Left ventricle myocardium inferior (tissue), 1 donor: ENCODE data around the gene ARHGAP26. TPM values are rescaled to one million over a fixed set of nuclear protein-coding genes. Genes with fewer than 3 reads are reported as not detected.
A peak's percentile ranks its signal among the peaks of the same experiment; 100 is the strongest.

Experiments
- DNase-seq: peaks from one replicate; pipeline ENCODE4 v3.0.0-alpha.2; 2020
- H3K27ac ChIP-seq: fragments of 200-600 bp; replicated peaks from 2 replicates; pipeline ENCODE4 v1.8.0; 2021
- H3K27me3 ChIP-seq: fragments of 200-600 bp; 2 replicates; pipeline ENCODE4 v1.8.0; 2021; ENCODE audit warnings: low read depth
- H3K36me3 ChIP-seq: fragments of 200-600 bp; 2 replicates; pipeline ENCODE4 v1.8.0; 2021
- H3K4me1 ChIP-seq: fragments of 200-600 bp; 2 replicates; pipeline ENCODE4 v1.8.0; 2021
- H3K4me3 ChIP-seq: fragments of 200-600 bp; 2 replicates; pipeline ENCODE4 v1.8.0; 2021; ENCODE audit warnings: mild to moderate bottlenecking, moderate library complexity
- H3K9me3 ChIP-seq: fragments of 200-600 bp; replicated peaks from 2 replicates; pipeline ENCODE4 v1.8.0; 2021
- CTCF ChIP-seq: fragments of 200-600 bp; IDR thresholded peaks from 2 replicates; pipeline ENCODE4 v1.8.0; 2021; ENCODE audit warnings: antibody characterized with exemption, mild to moderate bottlenecking, borderline replicate concordance
- intact Hi-C: fragments of 100-400 bp; cut with micrococcal nuclease; formaldehyde crosslinking; loops from one replicate; pipeline ENCODE4 v1.11.0; 2022
- total RNA-seq: library from RNA; stranded (reverse); fragmentation: NEBNext Ultra II Directional; extraction: Animal tissue kit (Norgen Biotek cat#: 25700); gene quantifications from one replicate; pipeline ENCODE4 v1.2.1, GENCODE V29; 2021
- donor health status: DM: no; HTN: yes; CAD: no; lungs with severe emphysema.

ARHGAP26 gene
- total RNA-seq, 1 donor from 2014 or later, result 35.7 TPM

- Histone ChIP-seq H3K9me3 (no peaks in the 10 kb centered on the region), H3K36me3 (peaks cover 20% of the 10 kb centered on the region), H3K4me3 (no peak overlapping the region), H3K4me1 (peaks cover 44% of the 10 kb centered on the region), H3K27ac (peak overlapping the region; percentile 73), H3K27me3 (no peaks in the 10 kb centered on the region)
- intact Hi-C loops, result no loop called here
- TF ChIP-seq CTCF, result no peak
- no peak for DNase-seq
These were observed 384.6 kb downstream of the ARHGAP26 start for GRCh38 chr5:143154510-143155370.

GRCh38 chr5:143155455-143155854, 385.3 kb downstream of the ARHGAP26 start:
- Histone ChIP-seq H3K4me3 (no peak overlapping the region), H3K27me3 (no peaks in the 10 kb centered on the region), H3K36me3 (peaks cover 13% of the 10 kb centered on the region), H3K4me1 (peaks cover 44% of the 10 kb centered on the region), H3K9me3 (no peaks in the 10 kb centered on the region), H3K27ac (peak overlapping the region; percentile 73)
- intact Hi-C loops, result no loop called here
- peak; percentile 10 for TF ChIP-seq CTCF
- no peak for DNase-seq

- no peaks in the 10 kb centered on the region for H3K9me3 ChIP-seq
- no peak overlapping the region for H3K4me3 ChIP-seq
- DNase-seq, result no peak
- intact Hi-C loops, result no loop called here
- no peak for TF ChIP-seq CTCF
- H3K36me3 ChIP-seq, result peaks cover 8% of the 10 kb centered on the region
- peak overlapping the region; percentile 73 for H3K27ac ChIP-seq
- H3K4me1 ChIP-seq, result peaks cover 44% of the 10 kb centered on the region
- H3K27me3 ChIP-seq, result no peaks in the 10 kb centered on the region
These were observed 385.9 kb downstream of the ARHGAP26 start for GRCh38 chr5:143156086-143156485.

GRCh38 chr5:143156572-143156971, 386.4 kb downstream of the ARHGAP26 start:
- Histone ChIP-seq H3K27me3 (no peaks in the 10 kb centered on the region), H3K4me1 (peaks cover 46% of the 10 kb centered on the region), H3K27ac (no peak overlapping the region), H3K4me3 (no peak overlapping the region), H3K36me3 (peaks cover 3% of the 10 kb centered on the region), H3K9me3 (no peaks in the 10 kb centered on the region)
- no peak for TF ChIP-seq CTCF
- intact Hi-C loops, result no loop called here
- no peak for DNase-seq

GRCh38 chr5:143159031-143159430, 388.9 kb downstream of the ARHGAP26 start:
- H3K27ac ChIP-seq, result no peak overlapping the region
- no peaks in the 10 kb centered on the region for H3K36me3 ChIP-seq
- no peak for DNase-seq
- TF ChIP-seq CTCF, result no peak
- H3K9me3 ChIP-seq, result no peaks in the 10 kb centered on the region
- intact Hi-C loops, result no loop called here
- peaks cover 42% of the 10 kb centered on the region for H3K4me1 ChIP-seq
- no peaks in the 10 kb centered on the region for H3K27me3 ChIP-seq
- H3K4me3 ChIP-seq, result no peak overlapping the region
